ENCODE data around the gene NLK.
"Not testable (repeated sequence)": the region's sequence is repeated elsewhere in the genome, so short reads cannot be mapped to it uniquely, and the experiment has no call there.

Gene NLK

DNA sequence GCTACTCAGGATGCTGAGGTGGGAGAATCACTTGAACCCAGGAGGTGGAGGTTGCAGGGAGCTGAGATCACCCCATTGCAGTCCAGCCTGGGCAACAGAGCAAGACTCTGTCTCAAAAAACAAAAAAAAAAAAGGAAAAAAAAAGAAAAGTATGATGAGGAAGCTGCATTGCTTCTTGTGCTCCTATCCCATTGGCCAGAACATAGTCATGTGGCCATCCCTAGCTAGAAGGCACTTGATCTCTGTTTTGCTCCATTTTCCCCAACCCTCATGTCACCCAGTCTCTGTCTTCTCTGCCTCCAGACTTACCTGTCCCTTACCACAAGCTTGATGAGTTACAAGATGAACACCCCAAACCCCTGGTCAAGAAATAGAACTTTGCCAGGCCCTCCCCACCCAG lies 163.8 kb downstream of the NLK start:
- no peak for DNase-seq

DNA sequence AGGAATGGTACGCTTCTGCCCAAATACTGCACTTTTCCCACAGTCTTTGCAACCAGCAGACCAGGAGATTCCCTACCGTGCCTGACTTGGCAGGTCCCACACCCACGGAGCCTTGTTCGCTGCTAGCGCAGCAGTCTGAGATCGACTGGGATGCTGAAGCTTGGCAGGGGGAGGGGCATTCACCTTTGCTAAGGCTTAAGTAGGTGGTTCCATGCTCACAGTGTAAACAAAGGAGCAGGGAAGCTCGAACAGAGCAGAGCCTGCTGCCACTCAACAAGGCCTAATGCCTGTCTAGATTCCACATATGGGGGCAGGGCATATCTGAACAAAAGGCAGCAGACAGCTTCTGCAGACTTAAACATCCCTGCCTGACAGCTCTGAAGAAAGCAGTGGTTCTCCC lies 169.3 kb downstream of the NLK start:
- DNase-seq, result no peak

DNA sequence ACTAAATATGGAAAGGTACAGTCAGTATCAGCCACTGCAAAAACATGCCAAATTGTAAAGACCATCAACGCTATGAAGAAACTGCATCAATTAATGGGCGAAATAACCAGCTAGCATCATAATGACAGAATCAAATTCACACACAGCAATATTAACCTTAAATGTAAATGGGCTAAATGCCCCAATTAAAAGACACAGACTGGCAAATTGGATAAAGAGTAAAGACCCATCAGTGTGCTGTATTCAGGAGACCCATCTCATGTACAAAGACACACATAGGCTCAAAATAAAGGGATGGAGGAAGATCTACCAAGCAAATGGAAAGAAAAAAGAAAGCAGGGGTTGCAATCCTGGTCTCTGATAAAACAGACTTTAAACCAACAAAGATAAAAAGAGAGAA lies 171.1 kb downstream of the NLK start:
- not testable (repeated sequence) for DNase-seq

DNA sequence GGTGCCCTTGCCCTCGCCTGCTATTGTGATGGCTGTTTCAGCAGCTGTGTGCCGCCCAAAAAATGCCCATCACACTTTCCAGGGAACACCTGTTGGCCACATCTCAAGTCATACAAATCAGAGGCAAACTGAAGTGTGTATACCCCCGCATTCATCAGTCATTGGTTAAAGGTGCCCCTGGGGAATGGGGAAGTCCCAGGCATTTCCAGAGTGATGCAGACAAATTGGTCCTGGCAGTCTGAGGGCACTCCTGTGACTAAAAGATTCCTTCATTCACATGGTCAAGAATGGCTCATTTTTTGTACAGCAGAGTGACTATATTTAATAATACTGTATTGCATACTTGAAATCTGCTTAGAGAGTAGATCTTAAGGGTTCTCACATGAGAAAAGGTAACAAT lies 173.6 kb downstream of the NLK start:
- no peak for DNase-seq

DNA sequence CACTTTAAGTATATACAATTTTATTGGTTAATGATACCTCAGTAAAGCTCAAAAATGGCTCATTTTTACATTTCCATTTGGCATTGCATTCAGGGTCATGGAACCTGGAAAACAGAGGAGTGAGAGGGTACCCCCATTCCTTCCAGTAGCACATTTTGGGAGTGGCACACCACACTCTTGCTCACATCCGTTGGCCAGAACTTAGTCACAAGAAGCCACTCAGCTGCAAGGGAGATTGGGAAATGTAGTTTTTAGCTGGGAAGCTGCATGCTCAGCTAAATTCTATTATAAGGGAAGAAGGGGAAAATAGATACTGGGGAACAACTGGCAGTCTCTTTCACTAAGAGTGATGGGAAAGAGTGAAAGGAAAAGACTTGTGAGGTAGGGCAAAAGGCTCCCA lies 174.1 kb downstream of the NLK start:
- no peak for DNase-seq

DNA sequence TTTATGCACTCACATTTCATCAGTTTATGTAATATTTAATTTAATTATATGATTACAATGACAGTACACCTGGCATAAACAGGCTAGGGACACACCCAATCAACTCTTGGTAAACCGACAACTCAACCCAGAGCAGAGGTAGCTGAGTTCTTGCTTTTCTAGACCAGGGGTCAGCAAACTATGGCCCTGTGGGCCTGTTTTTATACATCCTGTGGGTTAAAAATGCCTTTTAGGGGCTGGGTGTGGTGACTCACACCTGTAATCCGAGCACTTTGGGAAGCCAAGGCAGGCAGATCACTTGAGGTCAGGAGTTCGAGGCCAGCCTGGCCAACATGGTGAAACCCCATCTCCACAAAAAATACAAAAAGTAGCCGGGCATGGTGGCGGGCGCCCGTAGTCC lies 177.3 kb downstream of the NLK start:
- DNase-seq, result no peak

DNA sequence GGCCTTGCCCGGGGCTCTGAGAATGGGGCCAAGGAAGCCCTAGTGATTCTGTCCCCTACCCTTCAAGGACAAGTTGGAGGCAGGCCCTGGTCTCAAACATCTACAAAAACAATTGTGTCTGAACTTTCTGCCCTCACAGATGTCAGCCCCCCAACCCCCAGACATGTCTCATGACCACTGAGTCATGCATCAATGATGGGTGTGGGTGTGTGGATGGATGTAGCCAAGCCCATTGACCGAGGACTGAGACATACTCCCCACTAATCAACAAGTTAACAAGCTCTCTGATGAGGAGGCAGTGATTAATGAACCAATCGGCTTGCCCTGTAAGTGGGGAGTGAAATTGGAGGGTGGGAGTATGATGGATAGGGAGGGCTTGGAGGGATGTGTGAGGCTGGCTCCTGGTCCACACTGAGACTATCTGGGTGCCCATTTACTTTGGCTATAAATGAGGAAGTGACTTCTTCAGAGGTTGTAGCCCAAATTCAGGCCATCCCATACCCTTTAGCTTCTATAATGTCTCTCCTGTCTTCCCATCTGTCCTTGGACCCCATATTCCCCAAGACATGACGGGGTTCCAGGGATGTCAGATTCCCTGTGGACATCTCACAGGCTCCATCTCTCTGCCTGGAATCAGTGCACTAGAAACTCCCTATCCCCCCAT lies 179.4 kb downstream of the NLK start:
- DNase-seq, result no peak

DNA sequence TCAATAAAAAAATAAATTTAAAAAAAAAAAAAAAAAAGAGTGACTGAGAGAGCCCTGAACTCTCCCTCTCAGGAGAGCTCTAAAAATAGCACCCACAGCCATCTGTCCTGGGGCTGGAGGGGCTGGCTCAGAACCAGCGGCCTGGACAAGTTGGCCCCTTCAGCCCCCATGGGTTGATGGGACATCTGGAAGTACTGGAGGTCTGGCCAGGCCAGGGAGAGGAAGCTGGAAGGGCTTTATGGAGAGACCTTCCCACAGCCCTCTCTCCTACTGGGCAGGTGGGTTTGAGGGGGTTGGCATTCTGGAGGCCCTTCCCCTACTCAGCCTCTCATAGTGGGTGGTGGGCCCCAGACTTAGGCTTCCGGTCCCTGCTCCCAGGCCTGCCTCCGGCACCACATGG lies 182.8 kb downstream of the NLK start:
- no peak for DNase-seq

DNA sequence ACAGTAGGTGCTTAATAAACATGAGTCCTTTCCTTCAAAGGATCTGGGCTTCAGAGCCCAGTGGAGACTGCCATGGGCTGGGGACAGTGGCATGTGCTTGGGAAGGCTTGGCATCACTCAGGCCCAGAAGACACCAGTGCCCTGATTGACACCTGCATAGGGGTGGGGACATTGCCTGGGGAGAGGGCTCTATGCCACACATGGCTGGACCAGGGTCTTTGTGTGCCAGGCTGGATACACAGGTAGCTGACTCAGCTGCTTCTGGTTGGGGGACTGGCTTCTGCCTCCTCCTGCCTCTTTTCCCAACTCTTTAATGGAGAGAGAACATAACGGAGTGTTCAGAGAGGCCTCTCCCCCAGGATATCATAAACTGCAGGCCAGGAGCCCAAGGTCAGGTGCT lies 183.4 kb downstream of the NLK start:
- DNase-seq, result no peak

DNA sequence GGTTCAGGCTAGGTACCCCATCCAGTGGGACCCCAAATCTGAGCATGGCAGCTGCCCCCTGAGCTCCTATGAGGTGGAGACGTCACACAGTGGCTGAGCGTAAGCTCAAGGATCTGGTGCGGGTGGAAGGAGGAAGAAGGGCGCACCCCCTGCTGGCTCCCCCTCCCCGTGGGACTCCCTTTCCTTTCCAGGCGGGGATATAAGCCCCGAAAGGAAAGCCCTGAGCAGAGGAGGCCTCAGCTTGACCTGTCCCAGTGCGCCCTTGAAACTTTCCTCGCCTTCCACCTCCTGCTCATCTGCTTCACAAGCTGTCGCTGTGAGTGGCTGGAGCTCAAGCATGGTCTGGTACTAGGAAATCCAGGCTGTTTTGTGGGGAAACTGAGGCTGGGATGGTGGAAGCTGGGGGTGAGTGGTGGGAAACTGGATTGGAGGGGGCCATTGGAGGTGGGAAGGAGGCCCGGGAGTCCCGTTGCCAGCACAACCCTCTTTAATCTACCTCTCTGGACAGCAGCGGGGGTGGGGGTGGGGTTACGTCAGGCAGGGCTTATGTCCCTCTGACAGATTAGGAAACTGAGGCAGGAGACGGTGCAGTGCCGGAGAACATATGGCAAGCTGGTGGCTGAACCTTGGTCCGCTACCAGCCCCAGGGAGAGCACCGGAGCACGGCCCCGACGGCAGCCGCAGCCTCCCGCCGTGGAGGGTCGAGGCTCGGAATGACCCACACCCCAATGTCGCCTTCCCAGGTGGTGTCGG lies 184.3 kb downstream of the NLK start:
- DNase-seq, result no peak

DNA sequence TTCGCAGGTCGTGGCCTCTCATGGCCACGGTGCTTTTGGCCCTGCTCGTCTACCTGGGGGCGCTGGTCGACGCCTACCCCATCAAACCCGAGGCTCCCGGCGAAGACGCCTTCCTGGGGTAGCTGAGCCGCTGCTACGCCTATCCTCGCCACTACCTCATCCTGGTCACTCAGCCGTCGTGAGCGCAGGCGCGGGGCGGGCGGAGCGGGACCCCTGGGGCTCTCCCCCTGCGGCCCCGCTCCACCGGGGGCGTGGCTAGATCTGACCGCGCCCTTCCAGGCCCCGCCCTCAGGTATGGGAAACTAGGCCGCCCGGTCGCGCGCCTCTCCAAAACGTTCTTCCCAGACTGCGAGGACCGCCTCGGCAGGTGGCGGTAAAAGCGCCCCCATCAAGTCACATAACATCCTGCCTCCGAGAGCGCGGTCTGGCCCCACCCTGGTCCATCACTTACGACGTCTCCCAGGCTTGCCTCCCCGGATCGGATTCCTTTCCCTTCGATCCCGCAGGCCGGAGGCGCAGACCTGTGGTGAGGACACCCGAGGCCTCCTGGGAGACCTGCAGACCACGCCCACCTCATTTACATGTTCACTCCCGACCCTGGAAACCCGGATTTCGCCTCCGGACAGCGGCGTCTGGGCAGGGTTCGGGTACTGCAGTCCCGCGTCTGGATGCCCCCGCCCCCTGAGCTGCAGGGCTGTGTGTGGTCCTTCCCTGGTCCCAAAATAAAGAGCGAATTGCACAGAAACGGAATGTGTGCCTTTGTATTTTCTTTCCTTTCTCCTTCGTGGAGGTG lies 185.0 kb downstream of the NLK start:
- no peak for DNase-seq

DNA sequence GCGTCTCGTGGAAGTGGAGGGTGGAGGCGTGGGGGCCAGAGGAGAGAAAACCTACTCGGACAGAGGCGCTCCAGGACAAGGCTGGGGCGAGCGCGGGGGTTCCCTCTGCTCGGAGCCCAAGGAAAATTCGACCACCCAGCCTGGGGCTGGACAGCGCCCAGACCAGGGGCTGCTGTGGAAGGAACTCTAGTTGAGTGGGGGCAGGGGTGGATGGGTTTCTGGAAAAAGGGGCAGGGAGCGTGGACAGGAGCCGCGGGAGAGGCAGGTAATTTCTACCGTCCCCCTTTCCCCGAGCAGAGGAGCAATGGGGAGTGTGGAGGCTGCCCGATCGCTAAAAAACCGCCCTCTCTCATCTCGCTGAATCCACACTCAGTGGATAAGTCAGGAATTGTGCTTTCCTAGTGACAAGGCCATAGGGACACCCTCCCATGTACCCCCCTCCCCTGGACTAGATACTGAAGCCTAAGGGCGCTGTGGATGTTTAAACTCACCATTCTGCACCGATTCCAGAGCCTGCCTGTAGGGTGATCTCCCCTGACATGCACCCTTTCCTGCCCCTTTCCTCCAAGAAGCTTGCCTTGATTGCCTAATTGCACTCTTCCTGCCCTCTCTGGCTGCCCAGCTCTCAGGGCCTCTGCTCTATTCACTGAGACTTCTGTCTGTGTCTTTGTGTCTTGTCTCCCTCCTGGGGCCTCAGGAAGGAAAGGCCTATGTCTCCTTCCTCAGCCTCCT lies 185.8 kb downstream of the NLK start:
- no peak for DNase-seq

DNA sequence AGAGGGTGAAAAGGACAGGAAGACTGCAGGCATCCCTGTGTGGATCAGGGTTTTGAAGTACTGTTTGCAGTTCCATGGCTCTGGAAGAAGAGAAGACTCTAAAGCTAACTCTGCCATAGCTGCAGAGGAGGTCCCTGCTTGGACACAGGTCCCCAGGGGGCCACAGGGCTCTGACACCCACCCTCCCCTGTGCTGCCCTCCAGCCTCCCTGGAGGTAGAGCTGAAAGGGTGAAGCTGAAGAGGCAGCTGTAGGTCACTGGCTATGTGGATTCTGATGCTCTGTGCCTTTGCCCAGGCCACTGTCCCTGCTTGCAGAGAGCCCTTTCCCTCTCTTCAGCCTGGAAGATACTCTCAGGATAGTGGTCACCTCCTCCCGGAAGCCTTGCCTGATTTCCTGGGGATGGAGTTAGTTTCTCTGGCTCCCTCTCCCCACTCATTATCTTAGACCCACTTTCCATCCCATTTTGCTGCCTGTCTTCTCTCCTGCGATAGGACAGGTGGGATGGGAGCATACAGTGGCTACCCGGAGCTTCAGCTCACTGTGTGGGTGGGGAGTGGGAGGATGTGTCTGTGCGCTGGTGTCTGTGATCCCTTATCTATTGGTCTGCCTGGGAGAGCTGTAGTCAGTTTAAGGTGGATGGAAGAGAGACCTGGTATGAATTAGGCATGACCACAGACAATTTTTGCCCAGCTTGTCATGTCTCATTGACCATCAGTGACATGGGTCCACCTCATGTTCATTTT lies 186.7 kb downstream of the NLK start:
- DNase-seq, result no peak

DNA sequence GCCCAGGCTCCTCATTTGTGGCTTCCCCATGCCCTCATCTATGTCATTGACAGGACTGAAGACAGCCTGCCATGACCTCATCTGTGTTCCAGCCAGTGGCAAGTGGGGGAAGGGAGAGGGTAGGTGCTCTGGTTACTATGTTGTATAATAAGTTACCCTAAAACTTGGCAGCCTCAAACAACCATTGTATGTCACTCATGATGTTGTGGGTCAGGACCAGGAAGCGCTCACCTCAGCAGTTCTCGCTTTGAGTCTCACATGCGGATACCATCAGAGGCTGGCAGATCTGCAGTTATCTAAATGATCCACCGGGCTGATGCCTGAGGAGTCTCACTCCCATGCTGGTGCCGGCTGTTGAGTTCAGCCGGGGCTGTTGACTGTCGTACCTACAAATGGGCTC lies 187.5 kb downstream of the NLK start:
- no peak for DNase-seq

DNA sequence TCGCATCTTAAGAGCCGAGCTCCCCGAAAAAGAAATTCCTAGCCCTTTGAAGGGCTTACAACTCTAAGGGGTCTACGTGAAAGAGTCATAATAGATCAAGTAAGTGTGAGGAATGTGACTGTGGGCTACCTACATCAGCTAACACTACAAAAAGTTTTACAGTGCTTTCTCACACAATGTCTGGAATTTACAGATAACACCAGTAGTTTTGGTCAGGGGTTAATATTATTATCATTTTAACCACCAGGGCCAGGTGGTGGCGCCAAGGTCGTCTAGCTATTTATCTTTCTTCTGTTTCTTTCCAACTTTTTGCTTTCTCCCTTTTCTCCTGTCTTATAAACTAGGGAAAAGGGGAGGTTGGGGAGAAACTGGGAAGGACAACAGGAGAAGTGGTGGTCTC lies 188.1 kb downstream of the NLK start:
- DNase-seq, result not testable (repeated sequence)

DNA sequence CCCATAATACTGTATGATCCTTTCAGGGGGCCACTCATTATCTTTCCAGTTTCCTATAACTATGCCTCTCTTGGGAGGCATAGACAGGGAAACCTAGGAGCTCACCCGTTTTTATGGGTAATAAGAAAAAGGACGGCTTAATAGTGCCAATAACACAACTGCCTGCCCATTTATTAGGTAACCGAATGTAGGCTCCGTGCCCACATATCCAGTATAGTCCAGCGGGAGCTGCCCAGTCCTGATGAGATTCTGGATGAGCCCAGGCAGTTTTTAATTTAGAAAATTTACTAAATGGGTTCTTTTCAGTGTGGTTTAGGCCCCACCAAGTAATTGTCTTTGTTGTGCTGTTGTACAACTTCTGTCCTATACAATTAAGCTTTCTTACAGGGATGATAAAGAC lies 189.1 kb downstream of the NLK start:
- not testable (repeated sequence) for DNase-seq

DNA sequence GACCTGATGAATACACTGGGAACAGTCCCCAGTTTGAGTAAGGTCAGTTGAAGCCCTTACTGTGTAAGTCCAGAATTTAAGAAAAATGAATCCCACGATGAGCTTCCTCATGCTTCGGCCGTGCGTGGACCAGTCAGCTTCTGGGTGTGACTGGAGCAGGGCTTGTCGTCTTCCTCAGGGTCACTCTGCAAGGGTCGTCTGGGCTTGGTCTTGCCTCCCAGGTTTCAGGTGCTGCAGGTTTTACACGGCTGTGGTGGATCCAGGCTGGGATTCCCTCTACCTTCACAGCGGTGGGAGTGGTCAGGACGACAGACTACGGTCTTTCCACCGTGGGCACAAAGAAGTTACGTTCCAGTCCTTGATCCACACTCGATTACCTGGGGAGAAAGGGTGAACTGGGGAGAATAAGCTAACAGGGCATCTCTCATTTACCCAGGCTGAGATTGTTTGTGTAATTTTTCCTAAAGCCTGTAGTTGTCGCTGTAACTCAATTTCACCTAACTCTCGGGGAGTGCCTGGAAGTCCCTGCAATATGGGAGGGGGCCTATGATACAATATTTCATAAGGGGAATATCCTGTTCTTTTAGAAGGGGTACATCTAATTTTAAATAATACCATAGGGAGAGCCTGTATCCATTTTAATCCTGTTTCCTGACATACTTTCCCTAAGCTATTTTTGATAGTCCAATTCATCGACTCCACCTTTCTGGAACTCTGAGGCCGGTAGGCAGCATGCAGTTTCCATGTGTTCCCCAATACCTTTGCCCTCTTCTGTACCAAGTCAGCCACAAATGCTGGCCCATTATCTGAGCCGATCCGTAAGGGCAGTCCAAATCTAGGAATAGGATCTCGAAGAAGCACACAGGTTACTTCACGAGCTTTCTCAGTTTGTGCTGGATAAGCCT lies 190.7 kb downstream of the NLK start:
- not testable (repeated sequence) for DNase-seq

DNA sequence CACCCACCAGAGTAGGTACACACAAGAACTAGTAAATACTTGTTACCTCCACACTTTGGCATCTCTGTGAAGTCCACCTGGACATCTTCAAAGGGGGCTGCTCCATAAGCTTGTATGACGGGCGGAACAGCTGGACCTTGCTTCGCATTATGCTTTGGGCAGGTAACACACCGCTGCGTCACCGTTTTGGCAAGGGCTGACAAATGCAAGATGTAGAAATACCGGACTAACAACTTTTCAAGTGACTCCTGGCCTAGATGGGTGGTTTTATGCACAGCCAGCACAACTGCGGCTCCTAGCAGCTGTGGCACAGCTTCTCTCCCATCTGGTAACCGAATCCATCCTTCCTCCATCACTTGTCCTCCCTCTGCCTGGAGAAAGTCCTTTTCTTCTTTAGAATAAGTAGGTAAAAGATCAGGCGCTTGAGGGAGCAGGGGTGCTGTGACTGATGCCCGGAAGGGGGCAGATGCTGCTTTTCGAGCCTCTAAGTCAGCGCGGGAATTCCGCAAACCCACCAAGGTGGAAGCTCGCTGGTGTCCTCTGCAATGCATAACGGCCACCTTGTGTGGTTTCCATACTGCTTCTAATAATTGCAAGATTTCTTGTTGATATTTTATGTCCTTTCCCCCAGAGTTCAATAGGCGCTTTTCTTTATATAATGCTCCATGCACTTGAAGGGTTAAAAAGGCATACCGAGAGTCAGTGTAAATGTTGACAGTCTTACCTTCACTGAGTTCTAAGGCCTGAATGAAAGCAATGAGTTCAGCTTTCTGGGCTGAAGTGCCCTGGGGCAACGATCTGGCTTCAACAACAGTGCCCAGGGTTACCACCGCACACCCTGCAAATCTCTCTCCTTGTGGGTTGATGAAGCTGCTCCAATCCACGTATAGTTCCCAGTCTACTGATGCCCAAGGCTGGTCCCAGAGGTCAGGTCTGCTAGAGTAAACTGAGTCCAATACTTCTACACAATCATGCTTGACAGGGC lies 191.7 kb downstream of the NLK start:
- DNase-seq, result not testable (repeated sequence)

DNA sequence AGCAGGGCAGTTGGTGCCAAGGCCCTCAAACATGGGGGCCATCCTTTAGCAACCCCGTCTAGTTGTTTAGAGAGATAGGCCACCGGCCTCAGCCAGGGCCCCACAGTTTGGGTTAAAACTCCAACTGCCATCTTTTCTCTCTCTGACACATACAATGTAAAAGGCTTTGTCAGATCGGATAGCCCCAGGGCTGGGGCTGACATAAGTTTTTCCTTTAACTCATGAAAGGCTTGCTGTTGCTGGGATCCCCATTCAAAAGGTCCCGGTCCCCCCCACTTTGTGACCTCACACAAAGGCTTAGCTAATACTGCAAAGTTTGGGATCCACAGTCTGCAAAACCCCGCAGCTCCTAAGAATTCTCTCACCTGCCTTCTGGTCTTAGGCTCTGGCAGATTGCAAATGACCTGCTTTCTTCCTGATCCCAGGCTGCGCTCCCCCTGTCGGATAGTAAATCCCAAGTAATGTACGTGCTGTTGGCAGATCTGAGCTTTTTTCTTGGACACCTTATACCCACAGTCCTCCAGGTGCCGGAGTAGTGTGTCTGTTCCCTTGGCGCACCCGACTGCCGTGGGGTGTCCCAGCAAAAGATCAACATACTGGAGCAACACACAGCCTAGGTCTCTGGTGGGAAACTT lies 192.7 kb downstream of the NLK start:
- not testable (repeated sequence) for DNase-seq
